ENCODE results near the gene KCNH4. TPM values are rescaled to one million over a fixed set of nuclear protein-coding genes. Genes with fewer than 3 reads are reported as not detected.
A peak's percentile ranks its signal among the peaks of the same experiment; 100 is the strongest.
"Not testable (repeated sequence)": the region's sequence is repeated elsewhere in the genome, so short reads cannot be mapped to it uniquely, and the experiment has no call there.

Gene KCNH4
- total RNA-seq, 1 donor from 2014 or later = not detected

DNA sequence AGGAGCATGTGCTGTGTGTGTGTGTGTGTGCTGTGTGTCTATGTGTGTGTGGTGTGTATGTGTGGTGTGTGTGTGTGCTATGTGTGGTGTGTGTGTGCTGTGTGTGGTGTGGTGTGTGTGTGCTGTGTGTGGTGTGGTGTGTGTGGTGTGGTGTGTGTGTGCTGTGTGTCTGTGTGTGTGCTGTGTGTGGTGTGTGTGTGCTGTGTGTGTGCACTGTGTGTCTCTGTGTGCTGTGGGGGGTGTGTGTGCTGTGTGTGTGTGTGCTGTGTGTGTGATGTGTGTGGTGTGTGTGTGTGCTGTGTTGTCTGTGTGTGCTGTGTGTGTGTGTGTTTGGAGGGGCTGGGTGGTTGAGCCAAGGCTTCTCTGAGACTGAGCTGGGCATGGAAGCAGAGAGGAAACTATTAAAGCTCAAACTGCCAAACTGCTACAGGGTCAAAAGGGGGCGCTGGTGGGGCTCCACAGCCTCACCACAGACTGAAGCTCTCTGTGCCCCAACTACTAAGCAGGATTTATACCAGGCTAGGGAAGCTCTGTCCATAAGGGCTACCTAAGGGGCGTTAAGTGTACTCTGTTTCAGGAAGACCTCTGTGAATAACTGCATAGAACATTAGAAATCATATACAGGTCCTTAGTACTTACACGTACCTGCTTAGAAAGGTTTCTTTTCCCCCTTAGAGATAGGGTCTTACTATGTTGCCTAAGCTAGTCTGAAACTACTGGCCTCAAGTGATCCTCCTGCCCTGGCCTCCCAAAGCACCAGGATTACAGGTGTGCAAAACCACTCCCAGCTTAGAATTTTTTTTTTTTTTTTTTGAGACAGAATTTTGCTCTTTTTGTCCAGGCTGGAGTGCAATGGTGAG lies 41.2 kb upstream of the KCNH4 start:
- DNase-seq (ENCODE audit: low spot score) = no peak
- no peak overlapping the region for H3K27ac Mint-ChIP-seq (ENCODE audit: unreplicated experiment)
- TF ChIP-seq, protein P1, sequence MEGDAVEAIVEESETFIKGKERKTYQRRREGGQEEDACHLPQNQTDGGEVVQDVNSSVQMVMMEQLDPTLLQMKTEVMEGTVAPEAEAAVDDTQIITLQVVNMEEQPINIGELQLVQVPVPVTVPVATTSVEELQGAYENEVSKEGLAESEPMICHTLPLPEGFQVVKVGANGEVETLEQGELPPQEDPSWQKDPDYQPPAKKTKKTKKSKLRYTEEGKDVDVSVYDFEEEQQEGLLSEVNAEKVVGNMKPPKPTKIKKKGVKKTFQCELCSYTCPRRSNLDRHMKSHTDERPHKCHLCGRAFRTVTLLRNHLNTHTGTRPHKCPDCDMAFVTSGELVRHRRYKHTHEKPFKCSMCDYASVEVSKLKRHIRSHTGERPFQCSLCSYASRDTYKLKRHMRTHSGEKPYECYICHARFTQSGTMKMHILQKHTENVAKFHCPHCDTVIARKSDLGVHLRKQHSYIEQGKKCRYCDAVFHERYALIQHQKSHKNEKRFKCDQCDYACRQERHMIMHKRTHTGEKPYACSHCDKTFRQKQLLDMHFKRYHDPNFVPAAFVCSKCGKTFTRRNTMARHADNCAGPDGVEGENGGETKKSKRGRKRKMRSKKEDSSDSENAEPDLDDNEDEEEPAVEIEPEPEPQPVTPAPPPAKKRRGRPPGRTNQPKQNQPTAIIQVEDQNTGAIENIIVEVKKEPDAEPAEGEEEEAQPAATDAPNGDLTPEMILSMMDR (IDR thresholded peaks at IDR 0.05) = peak; percentile 76
- no peaks in the 10 kb centered on the region for H3K9me3 Mint-ChIP-seq (ENCODE audit: low read depth)
- H3K4me1 Mint-ChIP-seq (ENCODE audit: low read depth) = no peaks in the 10 kb centered on the region
- H3K4me3 Mint-ChIP-seq (ENCODE audit: unreplicated experiment) = no peak overlapping the region
- no peaks in the 10 kb centered on the region for H3K27me3 Mint-ChIP-seq (ENCODE audit: low read depth)
- H3K36me3 Mint-ChIP-seq (ENCODE audit: low read depth) = peaks cover 25% of the 10 kb centered on the region

DNA sequence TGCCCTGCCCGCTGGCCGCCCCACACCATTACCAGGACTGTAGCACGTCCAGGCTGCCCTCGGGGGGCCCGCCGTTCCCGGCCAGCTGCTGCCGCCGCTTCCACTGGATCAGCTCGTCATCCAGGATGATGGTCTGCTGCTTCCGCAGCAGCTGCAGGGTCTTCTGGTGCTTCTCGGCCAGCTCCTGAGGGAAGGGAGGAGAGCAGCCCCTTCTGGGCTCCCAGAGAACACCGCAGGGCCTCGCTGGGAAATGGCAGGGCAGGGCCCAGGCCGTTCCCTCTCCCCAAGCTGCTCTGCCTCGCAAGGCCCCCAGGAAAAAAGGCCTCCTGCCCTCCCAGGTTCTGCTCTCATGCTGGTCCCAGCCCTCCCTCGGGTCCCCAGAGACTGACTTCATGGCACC lies 38.3 kb upstream of the KCNH4 start:
- H3K9me3 Mint-ChIP-seq (ENCODE audit: low read depth); H3K27ac Mint-ChIP-seq (ENCODE audit: unreplicated experiment); H3K4me3 Mint-ChIP-seq (ENCODE audit: unreplicated experiment); H3K27me3 Mint-ChIP-seq (ENCODE audit: low read depth); H3K4me1 Mint-ChIP-seq (ENCODE audit: low read depth); DNase-seq (ENCODE audit: low spot score): not testable (repeated sequence)
- peaks cover 35% of the 10 kb centered on the region for H3K36me3 Mint-ChIP-seq (ENCODE audit: low read depth)

DNA sequence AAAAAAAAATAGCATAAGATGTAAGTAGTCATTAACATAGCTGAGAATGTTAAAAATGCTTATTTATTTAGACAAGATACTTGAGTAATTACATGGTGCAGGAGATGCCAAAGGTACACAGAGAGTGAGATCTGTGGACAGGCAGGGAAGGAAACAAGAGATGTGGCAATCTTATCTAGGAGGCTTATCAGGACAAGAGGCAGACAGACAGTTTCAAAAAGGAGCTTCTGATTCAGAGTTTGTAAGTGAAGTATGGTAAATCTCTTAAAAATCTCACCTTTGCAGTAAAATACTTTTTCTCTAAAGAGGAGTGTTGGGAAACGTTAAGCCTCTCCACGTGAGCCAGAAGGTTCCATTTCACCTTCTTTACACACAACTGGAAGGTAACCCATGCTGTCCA lies 33.2 kb upstream of the KCNH4 start:
- no peak overlapping the region for H3K27ac Mint-ChIP-seq (ENCODE audit: unreplicated experiment)
- no peak for DNase-seq (ENCODE audit: low spot score)
- H3K4me3 Mint-ChIP-seq (ENCODE audit: unreplicated experiment) = no peak overlapping the region
- peaks cover 5% of the 10 kb centered on the region for H3K4me1 Mint-ChIP-seq (ENCODE audit: low read depth)
- TF ChIP-seq, protein P1 (IDR thresholded peaks at IDR 0.05) = no peak
- no peaks in the 10 kb centered on the region for H3K27me3 Mint-ChIP-seq (ENCODE audit: low read depth)
- H3K9me3 Mint-ChIP-seq (ENCODE audit: low read depth) = no peaks in the 10 kb centered on the region
- H3K36me3 Mint-ChIP-seq (ENCODE audit: low read depth) = peaks cover 41% of the 10 kb centered on the region

DNA sequence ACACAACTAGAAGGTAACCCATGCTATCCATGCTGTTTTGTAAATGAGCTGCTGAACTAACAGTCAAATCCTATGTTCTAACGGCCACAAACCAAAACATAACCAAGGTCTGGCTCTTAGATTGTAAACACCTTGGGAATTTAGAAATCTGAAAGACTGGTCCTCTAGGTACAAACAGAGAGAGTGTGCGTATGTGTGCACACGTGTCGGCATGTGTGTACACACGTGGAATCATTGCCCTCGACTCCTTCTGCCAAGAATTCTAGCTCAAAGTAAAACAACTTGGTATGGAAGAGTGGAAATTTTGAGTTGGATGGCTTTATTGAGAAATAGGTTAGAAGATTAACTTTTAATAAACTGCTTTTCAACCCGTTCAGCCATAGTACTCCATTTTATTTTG lies 31.4 kb upstream of the KCNH4 start:
- Mint-ChIP-seq H3K27ac (ENCODE audit: unreplicated experiment) (no peak overlapping the region), H3K27me3 (ENCODE audit: low read depth) (no peaks in the 10 kb centered on the region), H3K4me3 (ENCODE audit: unreplicated experiment) (no peak overlapping the region), H3K36me3 (ENCODE audit: low read depth) (peaks cover 36% of the 10 kb centered on the region), H3K4me1 (ENCODE audit: low read depth) (peaks cover 5% of the 10 kb centered on the region), H3K9me3 (ENCODE audit: low read depth) (no peaks in the 10 kb centered on the region)
- no peak for DNase-seq (ENCODE audit: low spot score)
- TF ChIP-seq, protein P1 (IDR thresholded peaks at IDR 0.05) = no peak

DNA sequence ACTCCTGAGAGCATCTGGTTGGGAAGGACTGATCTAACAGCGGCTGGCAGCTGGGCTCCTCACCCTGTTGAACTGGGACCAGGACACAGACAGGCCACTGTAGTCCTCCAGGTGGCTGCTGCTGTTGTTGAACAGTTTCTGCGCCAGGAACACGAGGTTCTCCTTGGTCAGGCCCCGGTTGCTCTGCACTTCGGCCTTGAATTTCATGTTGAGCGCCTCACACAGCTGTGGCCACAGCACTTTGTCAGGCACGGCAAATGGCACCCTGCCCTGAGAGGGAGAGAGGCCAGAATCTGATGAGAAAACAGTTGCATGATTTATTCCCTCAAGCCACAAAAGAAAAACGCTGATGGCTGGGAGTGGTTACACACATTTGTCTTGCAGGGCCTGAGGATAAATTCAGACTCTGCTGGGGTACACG lies 31.0 kb upstream of the KCNH4 start:
- not testable (repeated sequence) for H3K9me3 Mint-ChIP-seq (ENCODE audit: low read depth); H3K27me3 Mint-ChIP-seq (ENCODE audit: low read depth); H3K4me1 Mint-ChIP-seq (ENCODE audit: low read depth); H3K27ac Mint-ChIP-seq (ENCODE audit: unreplicated experiment); H3K4me3 Mint-ChIP-seq (ENCODE audit: unreplicated experiment)
- DNase-seq (ENCODE audit: low spot score) = peak; percentile 26
- peaks cover 31% of the 10 kb centered on the region for H3K36me3 Mint-ChIP-seq (ENCODE audit: low read depth)

DNA sequence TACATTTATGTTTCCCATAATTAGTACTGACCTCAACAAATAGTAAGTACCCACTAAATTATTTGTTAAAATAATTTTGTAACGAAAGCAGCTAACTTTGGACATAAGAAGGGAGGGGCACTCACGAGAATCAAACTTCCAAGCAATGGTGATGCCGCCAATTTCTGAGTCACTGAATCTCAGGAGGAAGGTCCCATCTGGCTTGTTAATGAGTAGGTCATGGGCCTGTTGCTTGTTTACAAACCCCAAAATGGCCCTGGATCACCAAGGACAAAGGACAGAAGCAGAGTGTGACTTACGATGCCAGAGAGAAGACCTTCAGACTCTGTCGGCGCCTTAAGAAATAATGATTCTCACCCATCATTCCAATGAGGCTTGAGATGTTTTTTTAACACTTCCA lies 29.1 kb upstream of the KCNH4 start:
- Mint-ChIP-seq H3K36me3 (ENCODE audit: low read depth) (peaks cover 25% of the 10 kb centered on the region), H3K27me3 (ENCODE audit: low read depth) (no peaks in the 10 kb centered on the region), H3K27ac (ENCODE audit: unreplicated experiment) (no peak overlapping the region), H3K9me3 (ENCODE audit: low read depth) (no peaks in the 10 kb centered on the region), H3K4me1 (ENCODE audit: low read depth) (no peaks in the 10 kb centered on the region), H3K4me3 (ENCODE audit: unreplicated experiment) (no peak overlapping the region)
- TF ChIP-seq, protein P1 (IDR thresholded peaks at IDR 0.05) = no peak
- peak; percentile 6 for DNase-seq (ENCODE audit: low spot score)

DNA sequence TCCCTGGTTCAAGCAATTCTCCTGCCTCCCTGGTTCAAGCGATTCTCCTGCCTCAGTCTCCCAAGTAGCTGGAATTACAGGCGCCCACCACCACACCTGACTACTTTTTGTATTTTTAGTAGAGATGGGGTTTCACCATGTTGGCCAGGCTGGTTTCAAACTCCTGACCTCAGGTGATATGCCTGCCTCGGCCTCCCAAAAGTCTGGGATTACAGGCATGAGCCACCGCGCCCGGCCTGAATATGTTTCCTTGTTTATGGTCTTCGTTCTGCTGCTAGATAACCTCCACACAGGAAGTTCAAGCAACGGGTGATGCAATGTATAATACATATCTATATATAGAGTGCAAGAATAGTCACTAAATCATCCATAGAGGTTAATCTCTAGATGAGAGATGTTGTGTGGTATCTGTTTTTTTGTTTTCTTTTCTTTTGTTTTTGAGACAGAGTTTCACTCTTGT lies 25.2 kb upstream of the KCNH4 start:
- Mint-ChIP-seq H3K27ac (ENCODE audit: unreplicated experiment) (peak overlapping the region; percentile 51), H3K36me3 (ENCODE audit: low read depth) (peaks cover 34% of the 10 kb centered on the region)
- not testable (repeated sequence) for DNase-seq (ENCODE audit: low spot score); H3K9me3 Mint-ChIP-seq (ENCODE audit: low read depth); H3K4me3 Mint-ChIP-seq (ENCODE audit: unreplicated experiment); H3K27me3 Mint-ChIP-seq (ENCODE audit: low read depth); H3K4me1 Mint-ChIP-seq (ENCODE audit: low read depth)
